WTC11 (cell line): ENCODE measurements around the gene TRAPPC3. TPM values are rescaled to one million over a fixed set of nuclear protein-coding genes. Genes with fewer than 3 reads are reported as not detected.

Experiments
- ATAC-seq: fragments of 200-7000 bp; cut with Tn5 transposase; 2 replicates; pipeline ENCODE4 v1.10.0; 2021; ENCODE audit warnings: mild to moderate bottlenecking, moderate library complexity
- CTCF ChIA-PET: fragments of 300-600 bp; sonication (Branson Sonifier 250); formaldehyde crosslinking; loops from one replicate; lab custom pipeline; 2021; ENCODE audit warnings: antibody characterized with exemption; lab: Charles Lee
- POLR2A ChIA-PET: fragments of 350-600 bp; sonication (Branson Sonifier 250); formaldehyde crosslinking; loops from one replicate; lab custom pipeline; 2021; ENCODE audit warnings: antibody characterized with exemption; lab: Charles Lee
- DNase-seq: peaks from one replicate; pipeline ENCODE4 v3.0.0; 2021; ENCODE audit warnings: low spot score
- H3K27ac Mint-ChIP-seq: 2 replicates; pipeline ENCODE4 v1.8.0; 2021; ENCODE audit warnings: mixed read lengths
- H3K27me3 Mint-ChIP-seq: 2 replicates; pipeline ENCODE4 v1.8.0; 2021; ENCODE audit warnings: low read depth, mild to moderate bottlenecking, moderate library complexity, mixed read lengths
- H3K36me3 Mint-ChIP-seq: 2 replicates; pipeline ENCODE4 v1.8.0; 2021; ENCODE audit warnings: mixed read lengths
- H3K4me1 Mint-ChIP-seq: 2 replicates; pipeline ENCODE4 v1.8.0; 2022; ENCODE audit warnings: mixed read lengths
- H3K4me3 Mint-ChIP-seq: 2 replicates; pipeline ENCODE4 v1.8.0; 2021; ENCODE audit warnings: mild to moderate bottlenecking, moderate library complexity, mixed read lengths
- H3K9me3 Mint-ChIP-seq: 2 replicates; pipeline ENCODE4 v1.8.0; 2021; ENCODE audit warnings: mixed read lengths
- CDX4 ChIP-seq: fragments of 250-450 bp; sonication (Bioruptor Pico); IDR thresholded peaks from 2 replicates; pipeline ENCODE4 v1.9.0; 2021; ENCODE audit warnings: moderate library complexity, mild to moderate bottlenecking, inconsistent platforms, borderline replicate concordance
- EMX1 ChIP-seq: fragments of 250-450 bp; sonication (Bioruptor Pico); IDR thresholded peaks from 2 replicates; pipeline ENCODE4 v1.8.0; 2021; ENCODE audit warnings: mild to moderate bottlenecking
- ESRRA ChIP-seq: sonication (generic); formaldehyde crosslinking; IDR thresholded peaks from 2 replicates; pipeline ENCODE4 v1.8.1; 2022; ENCODE audit warnings: mild to moderate bottlenecking, missing genetic modification reagents, borderline replicate concordance
- FOXP1 ChIP-seq: sonication (generic); formaldehyde crosslinking; IDR thresholded peaks from 2 replicates; pipeline ENCODE4 v1.8.0; 2022; ENCODE audit warnings: missing genetic modification reagents, mild to moderate bottlenecking, moderate library complexity, borderline replicate concordance
- NFATC4 ChIP-seq: fragments of 250-450 bp; sonication (Bioruptor Pico); IDR thresholded peaks from 2 replicates; pipeline ENCODE4 v1.9.0; 2021; ENCODE audit warnings: mild to moderate bottlenecking
- NR2C2 ChIP-seq: sonication (generic); formaldehyde crosslinking; IDR thresholded peaks from 2 replicates; pipeline ENCODE4 v1.8.0; 2022; ENCODE audit warnings: mild to moderate bottlenecking, missing genetic modification reagents
- RORB ChIP-seq: fragments of 250-450 bp; sonication (Bioruptor Pico); IDR thresholded peaks from 2 replicates; pipeline ENCODE4 v1.9.0; 2021; ENCODE audit warnings: mild to moderate bottlenecking
- TEAD4 ChIP-seq: sonication (generic); formaldehyde crosslinking; IDR thresholded peaks from 2 replicates; pipeline ENCODE4 v1.8.0; 2022; ENCODE audit warnings: mild to moderate bottlenecking, missing genetic modification reagents
- ZNF263 ChIP-seq: sonication (generic); formaldehyde crosslinking; IDR thresholded peaks from 2 replicates; pipeline ENCODE4 v1.8.1; 2022; ENCODE audit warnings: low read depth, mild to moderate bottlenecking, moderate library complexity, missing genetic modification reagents
- ZNF416 ChIP-seq: fragments of 250-450 bp; sonication (Bioruptor Pico); IDR thresholded peaks from 2 replicates; pipeline ENCODE4 v1.9.0; 2021; ENCODE audit warnings: mild to moderate bottlenecking, inconsistent platforms
- total RNA-seq: library from RNA; stranded (reverse); gene quantifications from 3 replicates; pipeline ENCODE4 v1.2.3, GENCODE V29; 2021
- TF ChIP-seq, protein P1 (sequence below): sonication (generic); formaldehyde crosslinking; IDR thresholded peaks from 2 replicates; pipeline ENCODE4 v1.8.0; 2023; ENCODE audit warnings: missing genetic modification reagents, mild to moderate bottlenecking, borderline replicate concordance
- TF ChIP-seq, protein P2 (sequence below): fragments of 250-450 bp; sonication (Bioruptor Pico); IDR thresholded peaks from 2 replicates; pipeline ENCODE4 v1.9.0; 2021; ENCODE audit warnings: mild to moderate bottlenecking, borderline replicate concordance

Gene TRAPPC3
- total RNA-seq, 1 experiment from 2014 or later: 48.9 TPM

GRCh38 chr1:36124404-36125128, 24.7 kb downstream of the TRAPPC3 start:
- Mint-ChIP-seq H3K4me3 (peak overlapping the region; percentile 72), H3K4me1 (peaks cover 13% of the 10 kb centered on the region), H3K27ac (no peak overlapping the region), H3K36me3 (no peaks in the 10 kb centered on the region), H3K9me3 (no peaks in the 10 kb centered on the region), H3K27me3 (peaks cover 40% of the 10 kb centered on the region)
- POLR2A ChIA-PET: no interaction called here
- peak; percentile 26 for DNase-seq
- peak; percentile 61 for ATAC-seq
- TF ChIP-seq TEAD4 (CRISPR knock-in tag) (no peak), NFATC4 (CRISPR knock-in tag) (no peak), ZNF263 (CRISPR knock-in tag) (no peak), ZNF416 (no peak), EMX1 (CRISPR knock-in tag) (no peak), FOXP1 (CRISPR knock-in tag) (no peak), RORB (CRISPR knock-in tag) (no peak), NR2C2 (no peak)
- TF ChIP-seq, protein P1, sequence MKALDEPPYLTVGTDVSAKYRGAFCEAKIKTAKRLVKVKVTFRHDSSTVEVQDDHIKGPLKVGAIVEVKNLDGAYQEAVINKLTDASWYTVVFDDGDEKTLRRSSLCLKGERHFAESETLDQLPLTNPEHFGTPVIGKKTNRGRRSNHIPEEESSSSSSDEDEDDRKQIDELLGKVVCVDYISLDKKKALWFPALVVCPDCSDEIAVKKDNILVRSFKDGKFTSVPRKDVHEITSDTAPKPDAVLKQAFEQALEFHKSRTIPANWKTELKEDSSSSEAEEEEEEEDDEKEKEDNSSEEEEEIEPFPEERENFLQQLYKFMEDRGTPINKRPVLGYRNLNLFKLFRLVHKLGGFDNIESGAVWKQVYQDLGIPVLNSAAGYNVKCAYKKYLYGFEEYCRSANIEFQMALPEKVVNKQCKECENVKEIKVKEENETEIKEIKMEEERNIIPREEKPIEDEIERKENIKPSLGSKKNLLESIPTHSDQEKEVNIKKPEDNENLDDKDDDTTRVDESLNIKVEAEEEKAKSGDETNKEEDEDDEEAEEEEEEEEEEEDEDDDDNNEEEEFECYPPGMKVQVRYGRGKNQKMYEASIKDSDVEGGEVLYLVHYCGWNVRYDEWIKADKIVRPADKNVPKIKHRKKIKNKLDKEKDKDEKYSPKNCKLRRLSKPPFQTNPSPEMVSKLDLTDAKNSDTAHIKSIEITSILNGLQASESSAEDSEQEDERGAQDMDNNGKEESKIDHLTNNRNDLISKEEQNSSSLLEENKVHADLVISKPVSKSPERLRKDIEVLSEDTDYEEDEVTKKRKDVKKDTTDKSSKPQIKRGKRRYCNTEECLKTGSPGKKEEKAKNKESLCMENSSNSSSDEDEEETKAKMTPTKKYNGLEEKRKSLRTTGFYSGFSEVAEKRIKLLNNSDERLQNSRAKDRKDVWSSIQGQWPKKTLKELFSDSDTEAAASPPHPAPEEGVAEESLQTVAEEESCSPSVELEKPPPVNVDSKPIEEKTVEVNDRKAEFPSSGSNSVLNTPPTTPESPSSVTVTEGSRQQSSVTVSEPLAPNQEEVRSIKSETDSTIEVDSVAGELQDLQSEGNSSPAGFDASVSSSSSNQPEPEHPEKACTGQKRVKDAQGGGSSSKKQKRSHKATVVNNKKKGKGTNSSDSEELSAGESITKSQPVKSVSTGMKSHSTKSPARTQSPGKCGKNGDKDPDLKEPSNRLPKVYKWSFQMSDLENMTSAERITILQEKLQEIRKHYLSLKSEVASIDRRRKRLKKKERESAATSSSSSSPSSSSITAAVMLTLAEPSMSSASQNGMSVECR (CRISPR knock-in tag): no peak
- TF ChIP-seq, protein P2, sequence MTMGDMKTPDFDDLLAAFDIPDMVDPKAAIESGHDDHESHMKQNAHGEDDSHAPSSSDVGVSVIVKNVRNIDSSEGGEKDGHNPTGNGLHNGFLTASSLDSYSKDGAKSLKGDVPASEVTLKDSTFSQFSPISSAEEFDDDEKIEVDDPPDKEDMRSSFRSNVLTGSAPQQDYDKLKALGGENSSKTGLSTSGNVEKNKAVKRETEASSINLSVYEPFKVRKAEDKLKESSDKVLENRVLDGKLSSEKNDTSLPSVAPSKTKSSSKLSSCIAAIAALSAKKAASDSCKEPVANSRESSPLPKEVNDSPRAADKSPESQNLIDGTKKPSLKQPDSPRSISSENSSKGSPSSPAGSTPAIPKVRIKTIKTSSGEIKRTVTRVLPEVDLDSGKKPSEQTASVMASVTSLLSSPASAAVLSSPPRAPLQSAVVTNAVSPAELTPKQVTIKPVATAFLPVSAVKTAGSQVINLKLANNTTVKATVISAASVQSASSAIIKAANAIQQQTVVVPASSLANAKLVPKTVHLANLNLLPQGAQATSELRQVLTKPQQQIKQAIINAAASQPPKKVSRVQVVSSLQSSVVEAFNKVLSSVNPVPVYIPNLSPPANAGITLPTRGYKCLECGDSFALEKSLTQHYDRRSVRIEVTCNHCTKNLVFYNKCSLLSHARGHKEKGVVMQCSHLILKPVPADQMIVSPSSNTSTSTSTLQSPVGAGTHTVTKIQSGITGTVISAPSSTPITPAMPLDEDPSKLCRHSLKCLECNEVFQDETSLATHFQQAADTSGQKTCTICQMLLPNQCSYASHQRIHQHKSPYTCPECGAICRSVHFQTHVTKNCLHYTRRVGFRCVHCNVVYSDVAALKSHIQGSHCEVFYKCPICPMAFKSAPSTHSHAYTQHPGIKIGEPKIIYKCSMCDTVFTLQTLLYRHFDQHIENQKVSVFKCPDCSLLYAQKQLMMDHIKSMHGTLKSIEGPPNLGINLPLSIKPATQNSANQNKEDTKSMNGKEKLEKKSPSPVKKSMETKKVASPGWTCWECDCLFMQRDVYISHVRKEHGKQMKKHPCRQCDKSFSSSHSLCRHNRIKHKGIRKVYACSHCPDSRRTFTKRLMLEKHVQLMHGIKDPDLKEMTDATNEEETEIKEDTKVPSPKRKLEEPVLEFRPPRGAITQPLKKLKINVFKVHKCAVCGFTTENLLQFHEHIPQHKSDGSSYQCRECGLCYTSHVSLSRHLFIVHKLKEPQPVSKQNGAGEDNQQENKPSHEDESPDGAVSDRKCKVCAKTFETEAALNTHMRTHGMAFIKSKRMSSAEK (CRISPR knock-in tag): no peak
- CTCF ChIA-PET: interaction anchor here (1.1 kb wide), 1 partner anchor 10 kb away, joined by 6 read pairs; no protein-coding TSS in a partner anchor

DNA sequence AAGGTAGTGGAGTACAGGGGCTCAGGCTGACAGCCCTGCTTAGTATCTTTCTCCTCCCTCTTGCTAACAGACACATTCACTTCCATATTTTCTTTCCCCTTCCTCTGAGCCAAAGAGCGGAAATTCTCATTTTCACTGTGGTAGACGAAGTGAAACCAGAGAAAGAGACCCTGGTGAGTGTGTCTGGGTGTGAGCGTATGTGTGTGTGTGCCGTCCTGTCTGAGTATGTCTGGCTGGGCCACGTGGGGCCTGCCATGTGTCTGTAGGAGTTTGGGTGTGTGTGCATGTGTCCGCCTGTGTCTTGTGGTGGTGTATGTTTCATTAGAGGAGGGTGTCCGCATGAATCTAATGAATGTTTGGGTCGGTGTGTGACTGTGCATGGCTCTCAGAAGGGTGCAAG, 25.9 kb downstream of the TRAPPC3 start:
- DNase-seq: no peak
- no peak for TF ChIP-seq ESRRA (CRISPR knock-in tag)
- no peak for TF ChIP-seq CDX4 (CRISPR knock-in tag)
- ChIA-PET POLR2A (no interaction called here), CTCF (interaction anchor here (1.1 to 1.6 kb wide), 2 partner anchors 11 to 26 kb away, joined by 6 to 8 read pairs; no protein-coding TSS in a partner anchor)
- H3K27ac Mint-ChIP-seq: no peak overlapping the region
- H3K36me3 Mint-ChIP-seq: no peaks in the 10 kb centered on the region
- H3K27me3 Mint-ChIP-seq: peaks cover 40% of the 10 kb centered on the region
- H3K4me3 Mint-ChIP-seq: no peak overlapping the region
- ATAC-seq: no peak
- no peaks in the 10 kb centered on the region for H3K9me3 Mint-ChIP-seq
- H3K4me1 Mint-ChIP-seq: peaks cover 13% of the 10 kb centered on the region
